ENCODE measurements around the gene SNTG2. TPM values are rescaled to one million over a fixed set of nuclear protein-coding genes. Genes with fewer than 3 reads are reported as not detected.

Gene SNTG2
- polyA plus RNA-seq, 3 donors, result not detected

DNA sequence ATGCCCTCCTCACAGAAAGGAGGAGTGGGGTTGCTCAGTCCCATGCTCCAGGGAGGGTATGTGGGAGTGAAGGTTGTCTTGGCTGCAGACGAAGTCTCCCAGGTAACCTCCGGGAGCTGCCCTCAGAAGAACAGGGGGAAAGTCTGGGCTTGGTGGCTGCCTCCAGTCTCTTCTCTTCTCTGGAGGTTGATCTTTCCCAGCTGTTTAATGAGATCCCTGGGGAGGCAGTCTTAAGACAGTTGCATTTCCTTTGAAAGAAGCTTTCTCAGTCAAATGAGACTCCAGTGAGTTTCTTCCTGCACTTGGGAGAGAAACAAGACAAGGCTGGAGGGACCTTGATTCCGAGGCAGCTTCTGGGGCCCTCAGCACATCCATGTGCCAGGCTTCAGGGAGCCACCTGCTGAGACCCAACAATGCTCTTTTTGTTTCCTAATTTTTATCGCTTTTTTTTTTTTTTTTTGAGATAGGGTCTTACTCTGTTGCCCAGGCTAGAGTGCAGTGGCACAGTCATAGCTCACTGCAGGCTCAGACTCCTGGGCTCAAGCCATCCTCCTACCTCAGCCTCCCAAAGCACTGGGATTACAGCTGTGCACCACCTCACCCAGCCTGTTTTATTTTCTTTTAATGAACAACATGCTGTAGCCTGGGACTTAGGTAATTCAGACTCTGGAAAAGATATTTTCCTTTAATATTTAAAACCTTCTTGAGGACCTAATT lies 390.9 kb downstream of the SNTG2 start:
- peaks cover 0 to 2% (median 0%) of the 10 kb centered on the region in 3 donors for H3K27me3 Mint-ChIP-seq (ENCODE audit: low read depth in 3 of 3)
- Histone ChIP-seq H3K79me2 (ENCODE audit: insufficient read depth, low read length) (no peaks in the 10 kb centered on the region), H3K9ac (ENCODE audit: insufficient read depth, low read length, poor library complexity, severe bottlenecking) (no peak overlapping the region), H3K4me2 (replicated peaks; ENCODE audit: extremely low read depth, low read length, poor library complexity, severe bottlenecking) (no peak overlapping the region), H2AFZ (ENCODE audit: insufficient read depth, low read depth, low read length, poor library complexity, severe bottlenecking) (no peak overlapping the region), H3K4me1 (ENCODE audit: control insufficient read depth in 1 of 2, insufficient read depth in 2 of 2, low read length in 2 of 2) (no peaks in the 10 kb centered on the region), H4K20me1 (ENCODE audit: insufficient read depth, low read length) (no peaks in the 10 kb centered on the region), H3K27me3 (ENCODE audit: control insufficient read depth in 2 of 2, insufficient read depth in 2 of 2, low read length in 2 of 2) (no peaks in the 10 kb centered on the region), H3K27ac (ENCODE audit: low read depth in 1 of 2, low read length in 2 of 2) (no peak overlapping the region), H3K9me3 (replicated peaks in 1 of 2; ENCODE audit: control insufficient read depth in 1 of 2, insufficient read depth in 1 of 2, low read length in 2 of 2) (peaks cover 0 to 6% of the 10 kb centered on the region in 2 donors), H3K36me3 (replicated peaks in 1 of 2; ENCODE audit: control insufficient read depth in 1 of 2, insufficient read depth in 2 of 2, low read length in 2 of 2) (no peaks in the 10 kb centered on the region), H3K4me3 (replicated peaks in 1 of 3; ENCODE audit: low read depth in 2 of 3, low read length in 3 of 3) (no peak overlapping the region)
- no peak overlapping the region for H3K4me3 Mint-ChIP-seq
- H3K36me3 Mint-ChIP-seq, result no peaks in the 10 kb centered on the region
- no peak overlapping the region for H3K27ac Mint-ChIP-seq
- no peak for DNase-seq
- TF ChIP-seq, protein P1, sequence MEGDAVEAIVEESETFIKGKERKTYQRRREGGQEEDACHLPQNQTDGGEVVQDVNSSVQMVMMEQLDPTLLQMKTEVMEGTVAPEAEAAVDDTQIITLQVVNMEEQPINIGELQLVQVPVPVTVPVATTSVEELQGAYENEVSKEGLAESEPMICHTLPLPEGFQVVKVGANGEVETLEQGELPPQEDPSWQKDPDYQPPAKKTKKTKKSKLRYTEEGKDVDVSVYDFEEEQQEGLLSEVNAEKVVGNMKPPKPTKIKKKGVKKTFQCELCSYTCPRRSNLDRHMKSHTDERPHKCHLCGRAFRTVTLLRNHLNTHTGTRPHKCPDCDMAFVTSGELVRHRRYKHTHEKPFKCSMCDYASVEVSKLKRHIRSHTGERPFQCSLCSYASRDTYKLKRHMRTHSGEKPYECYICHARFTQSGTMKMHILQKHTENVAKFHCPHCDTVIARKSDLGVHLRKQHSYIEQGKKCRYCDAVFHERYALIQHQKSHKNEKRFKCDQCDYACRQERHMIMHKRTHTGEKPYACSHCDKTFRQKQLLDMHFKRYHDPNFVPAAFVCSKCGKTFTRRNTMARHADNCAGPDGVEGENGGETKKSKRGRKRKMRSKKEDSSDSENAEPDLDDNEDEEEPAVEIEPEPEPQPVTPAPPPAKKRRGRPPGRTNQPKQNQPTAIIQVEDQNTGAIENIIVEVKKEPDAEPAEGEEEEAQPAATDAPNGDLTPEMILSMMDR (IDR thresholded peaks at IDR 0.05), result no peak
- H3K9me3 Mint-ChIP-seq, result peaks cover 0 to 4% (median 2%) of the 10 kb centered on the region in 7 donors
- 74% methylated on average over 4 of the region's 4 CpGs for WGBS (ENCODE audit: insufficient coverage)
- H3K4me1 Mint-ChIP-seq, result no peaks in the 10 kb centered on the region
- intact Hi-C loops (cut with micrococcal nuclease), result no loop called here

DNA sequence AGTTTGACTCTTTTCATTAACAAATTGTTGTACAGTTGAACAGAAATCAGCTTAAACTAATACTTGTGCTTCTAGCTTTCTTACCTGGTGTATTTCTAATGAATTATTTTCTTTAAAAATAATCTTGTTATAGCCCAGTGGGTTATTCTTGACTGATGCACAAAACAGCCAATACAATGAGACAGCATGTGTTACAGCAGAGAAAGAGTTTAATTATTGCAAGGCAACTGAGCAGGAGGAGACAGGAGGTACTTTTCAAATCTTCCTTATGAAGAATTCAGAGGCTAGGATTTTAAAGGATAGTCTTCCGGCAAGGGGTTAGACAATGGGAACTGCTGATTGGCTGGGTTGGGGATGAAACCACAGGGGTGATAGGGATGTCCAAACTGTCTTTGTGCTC lies 398.1 kb downstream of the SNTG2 start:
- Mint-ChIP-seq H3K4me3 (no peak overlapping the region), H3K27ac (no peak overlapping the region), H3K36me3 (no peaks in the 10 kb centered on the region), H3K4me1 (no peaks in the 10 kb centered on the region), H3K9me3 (peaks cover 12 to 29% (median 23%) of the 10 kb centered on the region in 7 donors), H3K27me3 (ENCODE audit: low read depth in 3 of 3) (peaks cover 0 to 2% (median 0%) of the 10 kb centered on the region in 3 donors)
- Histone ChIP-seq H3K36me3 (replicated peaks in 1 of 2; ENCODE audit: control insufficient read depth in 1 of 2, insufficient read depth in 2 of 2, low read length in 2 of 2) (no peaks in the 10 kb centered on the region), H3K79me2 (ENCODE audit: insufficient read depth, low read length) (no peaks in the 10 kb centered on the region), H3K27me3 (ENCODE audit: control insufficient read depth in 2 of 2, insufficient read depth in 2 of 2, low read length in 2 of 2) (no peaks in the 10 kb centered on the region), H3K4me1 (ENCODE audit: control insufficient read depth in 1 of 2, insufficient read depth in 2 of 2, low read length in 2 of 2) (no peaks in the 10 kb centered on the region), H3K9me3 (replicated peaks in 1 of 2; ENCODE audit: control insufficient read depth in 1 of 2, insufficient read depth in 1 of 2, low read length in 2 of 2) (peaks cover 24 to 57% of the 10 kb centered on the region in 2 donors), H3K4me2 (replicated peaks; ENCODE audit: extremely low read depth, low read length, poor library complexity, severe bottlenecking) (no peak overlapping the region), H3K27ac (ENCODE audit: low read depth in 1 of 2, low read length in 2 of 2) (no peak overlapping the region), H3K9ac (ENCODE audit: insufficient read depth, low read length, poor library complexity, severe bottlenecking) (no peak overlapping the region), H2AFZ (ENCODE audit: insufficient read depth, low read depth, low read length, poor library complexity, severe bottlenecking) (no peak overlapping the region), H3K4me3 (replicated peaks in 1 of 3; ENCODE audit: low read depth in 2 of 3, low read length in 3 of 3) (no peak overlapping the region), H4K20me1 (ENCODE audit: insufficient read depth, low read length) (no peaks in the 10 kb centered on the region)
- no peak for DNase-seq
- WGBS (ENCODE audit: insufficient coverage), result 100% methylated on average over 1 of the region's 1 CpG
- intact Hi-C loops (cut with micrococcal nuclease), result no loop called here
- TF ChIP-seq, protein P1 (IDR thresholded peaks at IDR 0.05), result no peak

Data from CD14-positive monocyte (primary cell).